Ishikawa (cell line): ENCODE measurements around the gene MECP2.

Experiments used
- EP300 ChIP-seq: IDR thresholded peaks from 2 replicates; pipeline ENCODE4 v1.6.1; 2012; ENCODE audit warnings: borderline replicate concordance
- TAF1 ChIP-seq: IDR thresholded peaks from 2 replicates; pipeline ENCODE4 v1.6.1; 2012; ENCODE audit warnings: low read depth, mild to moderate bottlenecking
- TF ChIP-seq, protein P1 (sequence below): IDR thresholded peaks from 2 replicates; pipeline ENCODE4 v1.6.1; 2012; ENCODE audit warnings: low read depth, mild to moderate bottlenecking
- TF ChIP-seq, protein P2 (sequence below): IDR thresholded peaks from 2 replicates; pipeline ENCODE4 v1.6.1; 2012

DNA sequence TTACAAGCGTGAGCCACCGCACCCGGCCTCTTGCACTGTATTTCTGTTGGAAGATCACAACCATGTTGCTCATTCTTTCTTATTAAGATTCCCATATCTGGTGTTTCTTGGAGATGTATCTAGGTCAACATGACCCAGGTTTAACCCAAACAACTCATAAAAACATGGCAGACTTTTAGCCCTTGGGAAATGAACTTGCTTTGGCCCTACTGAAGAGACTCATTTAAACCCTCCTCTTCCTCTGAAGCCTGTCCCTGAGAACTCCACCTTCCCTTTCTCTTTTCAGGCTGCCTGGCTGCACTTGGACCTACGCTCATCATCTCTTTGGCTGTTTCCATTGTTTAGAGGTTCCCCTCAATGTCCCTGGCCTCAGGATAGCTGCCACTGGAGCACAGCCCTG is 23.7 kb upstream of the MECP2 start:
- TF ChIP-seq, protein P1, sequence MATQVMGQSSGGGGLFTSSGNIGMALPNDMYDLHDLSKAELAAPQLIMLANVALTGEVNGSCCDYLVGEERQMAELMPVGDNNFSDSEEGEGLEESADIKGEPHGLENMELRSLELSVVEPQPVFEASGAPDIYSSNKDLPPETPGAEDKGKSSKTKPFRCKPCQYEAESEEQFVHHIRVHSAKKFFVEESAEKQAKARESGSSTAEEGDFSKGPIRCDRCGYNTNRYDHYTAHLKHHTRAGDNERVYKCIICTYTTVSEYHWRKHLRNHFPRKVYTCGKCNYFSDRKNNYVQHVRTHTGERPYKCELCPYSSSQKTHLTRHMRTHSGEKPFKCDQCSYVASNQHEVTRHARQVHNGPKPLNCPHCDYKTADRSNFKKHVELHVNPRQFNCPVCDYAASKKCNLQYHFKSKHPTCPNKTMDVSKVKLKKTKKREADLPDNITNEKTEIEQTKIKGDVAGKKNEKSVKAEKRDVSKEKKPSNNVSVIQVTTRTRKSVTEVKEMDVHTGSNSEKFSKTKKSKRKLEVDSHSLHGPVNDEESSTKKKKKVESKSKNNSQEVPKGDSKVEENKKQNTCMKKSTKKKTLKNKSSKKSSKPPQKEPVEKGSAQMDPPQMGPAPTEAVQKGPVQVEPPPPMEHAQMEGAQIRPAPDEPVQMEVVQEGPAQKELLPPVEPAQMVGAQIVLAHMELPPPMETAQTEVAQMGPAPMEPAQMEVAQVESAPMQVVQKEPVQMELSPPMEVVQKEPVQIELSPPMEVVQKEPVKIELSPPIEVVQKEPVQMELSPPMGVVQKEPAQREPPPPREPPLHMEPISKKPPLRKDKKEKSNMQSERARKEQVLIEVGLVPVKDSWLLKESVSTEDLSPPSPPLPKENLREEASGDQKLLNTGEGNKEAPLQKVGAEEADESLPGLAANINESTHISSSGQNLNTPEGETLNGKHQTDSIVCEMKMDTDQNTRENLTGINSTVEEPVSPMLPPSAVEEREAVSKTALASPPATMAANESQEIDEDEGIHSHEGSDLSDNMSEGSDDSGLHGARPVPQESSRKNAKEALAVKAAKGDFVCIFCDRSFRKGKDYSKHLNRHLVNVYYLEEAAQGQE, result no peak
- TF ChIP-seq TAF1 (no peak), EP300 (no peak)
- TF ChIP-seq, protein P2, sequence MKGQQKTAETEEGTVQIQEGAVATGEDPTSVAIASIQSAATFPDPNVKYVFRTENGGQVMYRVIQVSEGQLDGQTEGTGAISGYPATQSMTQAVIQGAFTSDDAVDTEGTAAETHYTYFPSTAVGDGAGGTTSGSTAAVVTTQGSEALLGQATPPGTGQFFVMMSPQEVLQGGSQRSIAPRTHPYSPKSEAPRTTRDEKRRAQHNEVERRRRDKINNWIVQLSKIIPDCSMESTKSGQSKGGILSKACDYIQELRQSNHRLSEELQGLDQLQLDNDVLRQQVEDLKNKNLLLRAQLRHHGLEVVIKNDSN, result no peak
